NCI-H226 (cell line): ENCODE measurements around the gene RNASE9.
"Not testable (repeated sequence)": the region's sequence is repeated elsewhere in the genome, so short reads cannot be mapped to it uniquely, and the experiment has no call there.

Experiments used
- DNase-seq: peaks from one replicate; pipeline ENCODE4 v3.0.0-alpha.2; 2015

RNASE9 gene

DNA sequence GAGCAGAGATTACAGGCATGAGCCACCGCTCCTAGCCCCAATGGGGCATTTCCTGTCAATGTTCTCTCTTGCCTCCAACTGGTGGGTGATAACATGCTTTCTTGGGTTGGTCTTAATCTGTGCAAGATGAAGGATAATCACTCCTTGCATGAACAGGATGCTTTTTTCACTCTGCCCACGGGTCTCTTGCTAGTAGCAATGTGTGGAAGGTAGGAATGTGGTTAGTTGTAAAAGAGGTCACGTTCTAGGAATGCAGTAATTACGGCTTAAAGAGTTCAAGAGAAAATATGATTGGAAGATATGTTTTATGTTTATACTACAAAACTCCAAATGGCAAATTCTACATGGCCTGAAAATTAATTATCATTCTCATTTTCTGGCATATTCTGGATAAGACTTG lies 45.0 kb downstream of the RNASE9 start:
- no peak for DNase-seq

DNA sequence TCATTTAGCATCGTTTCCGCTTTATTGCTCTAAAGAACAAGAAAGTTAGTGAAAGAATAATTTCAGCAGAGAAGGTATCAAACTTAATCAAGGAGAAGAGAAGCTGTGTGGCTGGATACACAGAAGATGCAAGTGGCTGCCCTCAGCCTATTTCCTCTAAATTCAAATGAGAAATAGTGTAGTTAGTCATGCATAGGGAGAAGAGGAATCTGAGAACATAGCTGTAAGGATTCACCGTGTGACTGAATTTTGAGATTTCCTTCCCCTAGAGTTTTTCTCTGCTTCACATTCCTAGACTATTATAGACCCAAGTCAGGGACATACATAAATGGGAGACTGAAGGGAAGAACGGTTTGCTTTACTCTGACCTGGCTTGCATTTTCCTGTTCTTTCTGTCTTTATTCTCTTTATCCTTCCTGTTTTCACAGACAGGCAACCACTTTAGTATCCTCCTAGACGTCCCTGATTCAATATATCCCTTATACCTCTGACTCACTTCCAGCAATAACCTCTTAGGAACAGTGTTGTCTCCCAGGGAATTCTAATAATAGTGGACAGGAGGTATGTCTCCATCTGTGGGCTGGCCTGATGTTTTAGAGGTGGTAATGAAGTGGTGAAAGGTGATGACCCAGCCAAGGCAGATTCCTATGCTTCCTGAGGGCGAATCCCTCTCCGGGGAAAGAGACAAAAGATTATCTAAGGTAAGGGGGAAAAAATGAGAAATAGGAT lies 48.5 kb downstream of the RNASE9 start:
- DNase-seq, result no peak

GRCh38 chr14:20508367-20508766 lies 52.5 kb downstream of the RNASE9 start:
- no peak for DNase-seq

GRCh38 chr14:20507537-20507936 lies 53.3 kb downstream of the RNASE9 start:
- not testable (repeated sequence) for DNase-seq

DNA sequence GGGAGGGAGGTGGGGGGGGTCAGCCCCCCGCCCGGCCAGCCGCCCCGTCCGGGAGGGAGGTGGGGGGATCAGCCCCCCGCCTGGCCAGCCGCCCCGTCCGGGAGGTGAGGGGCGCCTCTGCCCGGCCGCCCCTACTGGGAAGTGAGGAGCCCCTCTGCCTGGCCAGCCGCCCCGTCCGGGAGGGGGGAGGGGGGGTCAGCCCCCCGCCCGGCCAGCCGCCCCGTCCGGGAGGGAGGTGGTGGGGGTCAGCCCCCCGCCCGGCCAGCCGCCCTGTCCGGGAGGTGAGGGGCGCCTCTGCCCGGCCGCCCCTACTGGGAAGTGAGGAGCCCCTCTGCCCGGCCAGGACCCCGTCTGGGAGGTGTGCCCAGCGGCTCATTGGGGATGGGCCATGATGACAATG lies 54.1 kb downstream of the RNASE9 start:
- DNase-seq, result not testable (repeated sequence)

- DNase-seq, result not testable (repeated sequence)
Measured at GRCh38 chr14:20506276-20506675, 54.6 kb downstream of the RNASE9 start.
